SK-N-SH treated with all-trans-retinoic acid at 6 μM for 48 hours (cell line): ENCODE data around the gene SEC31B.

Experiments used
- ARNTL ChIP-seq: fragments of 450-650 bp; formaldehyde crosslinking; IDR thresholded peaks from 2 replicates; pipeline ENCODE4 v1.5.0; 2020; ENCODE audit warnings: low read depth, mild to moderate bottlenecking, moderate library complexity, borderline replicate concordance
- ISL1 ChIP-seq: fragments of 250-450 bp; sonication (Bioruptor Pico); IDR thresholded peaks from 2 replicates; pipeline ENCODE4 v2.1.2; 2022; ENCODE audit warnings: mild to moderate bottlenecking, moderate library complexity
- PPARA ChIP-seq: fragments of 250-450 bp; sonication (Bioruptor Pico); IDR thresholded peaks from 2 replicates; pipeline ENCODE4 v1.5.0; 2020; ENCODE audit warnings: mild to moderate bottlenecking, borderline replicate concordance
- TF ChIP-seq, protein P1 (sequence below): fragments of 250-450 bp; sonication (Bioruptor Pico); IDR thresholded peaks from 2 replicates; pipeline ENCODE4 v1.8.0; 2020; ENCODE audit warnings: mild to moderate bottlenecking, moderate library complexity, borderline replicate concordance
- TF ChIP-seq, protein P2 (sequence below): fragments of 250-450 bp; sonication (Bioruptor Pico); IDR thresholded peaks from 2 replicates; pipeline ENCODE4 v1.5.1; 2020; ENCODE audit warnings: low read depth, mild to moderate bottlenecking, moderate library complexity

DNA sequence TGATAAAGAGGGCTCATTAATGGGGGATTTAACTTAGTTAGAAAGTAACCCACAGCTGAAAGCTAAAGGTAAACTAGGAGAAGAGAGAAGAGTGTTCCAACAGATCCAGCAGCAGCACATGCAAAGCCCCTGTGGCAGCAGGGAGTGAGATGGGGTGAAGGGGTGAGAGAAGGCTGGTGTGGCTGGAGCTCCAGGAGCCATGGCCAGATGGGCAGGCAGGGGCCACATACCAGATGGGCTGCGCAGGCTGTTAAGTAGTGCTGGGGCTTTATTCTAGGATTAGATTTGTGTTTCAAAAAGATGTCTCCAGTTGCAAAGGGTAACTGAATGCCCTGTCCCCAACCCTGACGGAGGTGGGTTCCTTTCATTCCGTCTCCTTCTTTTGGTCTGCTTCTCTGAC lies 49.3 kb upstream of the SEC31B start:
- TF ChIP-seq ISL1 = no peak
- TF ChIP-seq, protein P1, sequence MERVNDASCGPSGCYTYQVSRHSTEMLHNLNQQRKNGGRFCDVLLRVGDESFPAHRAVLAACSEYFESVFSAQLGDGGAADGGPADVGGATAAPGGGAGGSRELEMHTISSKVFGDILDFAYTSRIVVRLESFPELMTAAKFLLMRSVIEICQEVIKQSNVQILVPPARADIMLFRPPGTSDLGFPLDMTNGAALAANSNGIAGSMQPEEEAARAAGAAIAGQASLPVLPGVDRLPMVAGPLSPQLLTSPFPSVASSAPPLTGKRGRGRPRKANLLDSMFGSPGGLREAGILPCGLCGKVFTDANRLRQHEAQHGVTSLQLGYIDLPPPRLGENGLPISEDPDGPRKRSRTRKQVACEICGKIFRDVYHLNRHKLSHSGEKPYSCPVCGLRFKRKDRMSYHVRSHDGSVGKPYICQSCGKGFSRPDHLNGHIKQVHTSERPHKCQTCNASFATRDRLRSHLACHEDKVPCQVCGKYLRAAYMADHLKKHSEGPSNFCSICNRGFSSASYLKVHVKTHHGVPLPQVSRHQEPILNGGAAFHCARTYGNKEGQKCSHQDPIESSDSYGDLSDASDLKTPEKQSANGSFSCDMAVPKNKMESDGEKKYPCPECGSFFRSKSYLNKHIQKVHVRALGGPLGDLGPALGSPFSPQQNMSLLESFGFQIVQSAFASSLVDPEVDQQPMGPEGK = no peak
- TF ChIP-seq ARNTL = no peak
- no peak for TF ChIP-seq PPARA
- TF ChIP-seq, protein P2, sequence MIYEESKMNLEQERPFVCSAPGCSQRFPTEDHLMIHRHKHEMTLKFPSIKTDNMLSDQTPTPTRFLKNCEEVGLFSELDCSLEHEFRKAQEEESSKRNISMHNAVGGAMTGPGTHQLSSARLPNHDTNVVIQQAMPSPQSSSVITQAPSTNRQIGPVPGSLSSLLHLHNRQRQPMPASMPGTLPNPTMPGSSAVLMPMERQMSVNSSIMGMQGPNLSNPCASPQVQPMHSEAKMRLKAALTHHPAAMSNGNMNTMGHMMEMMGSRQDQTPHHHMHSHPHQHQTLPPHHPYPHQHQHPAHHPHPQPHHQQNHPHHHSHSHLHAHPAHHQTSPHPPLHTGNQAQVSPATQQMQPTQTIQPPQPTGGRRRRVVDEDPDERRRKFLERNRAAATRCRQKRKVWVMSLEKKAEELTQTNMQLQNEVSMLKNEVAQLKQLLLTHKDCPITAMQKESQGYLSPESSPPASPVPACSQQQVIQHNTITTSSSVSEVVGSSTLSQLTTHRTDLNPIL = no peak
